CD14-positive monocyte (primary cell): ENCODE data around the gene IFNG. TPM values are rescaled to one million over a fixed set of nuclear protein-coding genes. Genes with fewer than 3 reads are reported as not detected.
"Not testable (repeated sequence)": the region's sequence is repeated elsewhere in the genome, so short reads cannot be mapped to it uniquely, and the experiment has no call there.

Experiments
- DNase-seq, 3 donors: peaks; one replicate each; pipeline ENCODE4 v3.0.0-alpha.2; 2011 to 2022
- H2AFZ ChIP-seq: 2 replicates; pipeline ENCODE4 v1.6.0; 2012; ENCODE audit warnings: mild to moderate bottlenecking, low read depth, low read length, inconsistent platforms; ENCODE audit not compliant: insufficient read depth, poor library complexity, severe bottlenecking
- H3K27ac ChIP-seq, 2 donors: 1 replicate in 1 of 2; 2 replicates in 1 of 2; pipeline ENCODE4 v1.5.1; 2012 to 2013; ENCODE audit warnings: low read length in 2 of 2, control low read depth in 1 of 2, inconsistent platforms in 1 of 2, low read depth in 1 of 2, mild to moderate bottlenecking in 1 of 2
- H3K27me3 ChIP-seq, 2 donors: one replicate each; pipeline versions ENCODE4 v1.6.0 to v1.6.1; 2011 to 2013; ENCODE audit warnings: low read length in 2 of 2; ENCODE audit not compliant: control insufficient read depth in 2 of 2, insufficient read depth in 2 of 2
- H3K36me3 ChIP-seq, 2 donors: replicated peaks in 1 of 2; 1 replicate in 1 of 2; 2 replicates in 1 of 2; pipeline versions ENCODE4 v1.5.1 to v1.6.1; 2012 to 2013; ENCODE audit warnings: low read length in 2 of 2, control low read depth in 1 of 2, inconsistent platforms in 1 of 2, mild to moderate bottlenecking in 1 of 2; ENCODE audit not compliant: insufficient read depth in 2 of 2, control insufficient read depth in 1 of 2
- H3K4me1 ChIP-seq, 2 donors: 1 replicate in 1 of 2; 2 replicates in 1 of 2; pipeline versions ENCODE4 v1.5.1 to v1.6.1; 2012 to 2013; ENCODE audit warnings: low read length in 2 of 2, control low read depth in 1 of 2, inconsistent platforms in 1 of 2, mild to moderate bottlenecking in 1 of 2, moderate library complexity in 1 of 2; ENCODE audit not compliant: insufficient read depth in 2 of 2, control insufficient read depth in 1 of 2
- H3K4me2 ChIP-seq: replicated peaks from 2 replicates; pipeline ENCODE3; 2012; ENCODE audit warnings: low read length, moderate library complexity, mild to moderate bottlenecking; ENCODE audit not compliant: poor library complexity, severe bottlenecking; ENCODE audit errors: extremely low read depth
- H3K4me3 ChIP-seq, 3 experiments: fragments of 200-600 bp in 1 of 3; sonication (generic) in 1 of 3; replicated peaks in 1 of 3; 1 replicate in 2 of 3; 2 replicates in 1 of 3; pipeline ENCODE4 v1.5.1; 2011 to 2013; ENCODE audit warnings: low read length in 3 of 3, mild to moderate bottlenecking in 3 of 3, control low read depth in 2 of 3, low read depth in 2 of 3, inconsistent platforms in 1 of 3, moderate library complexity in 1 of 3
- H3K79me2 ChIP-seq: 2 replicates; pipeline ENCODE4 v1.6.0; 2012; ENCODE audit warnings: mild to moderate bottlenecking, control low read depth, inconsistent platforms, low read length, moderate library complexity; ENCODE audit not compliant: insufficient read depth
- H3K9ac ChIP-seq: 2 replicates; pipeline ENCODE4 v1.6.0; 2017; ENCODE audit warnings: low read length, mild to moderate bottlenecking; ENCODE audit not compliant: insufficient read depth, poor library complexity, severe bottlenecking
- H3K9me3 ChIP-seq, 2 donors: replicated peaks in 1 of 2; 1 replicate in 1 of 2; 2 replicates in 1 of 2; pipeline versions ENCODE4 v1.5.1 to v1.6.1; 2012 to 2013; ENCODE audit warnings: low read length in 2 of 2, control low read depth in 1 of 2; ENCODE audit not compliant: control insufficient read depth in 1 of 2, insufficient read depth in 1 of 2
- H4K20me1 ChIP-seq: 2 replicates; pipeline ENCODE4 v1.6.0; 2012; ENCODE audit warnings: mild to moderate bottlenecking, low read length, control low read depth, moderate library complexity; ENCODE audit not compliant: insufficient read depth
- H3K27ac Mint-ChIP-seq, 7 donors: one replicate each; pipeline ENCODE4 v1.8.0; 2020; ENCODE audit warnings: mild to moderate bottlenecking in 7 of 7, mixed read lengths in 7 of 7, moderate library complexity in 6 of 7, inconsistent platforms in 2 of 7
- H3K27me3 Mint-ChIP-seq, 3 donors: one replicate each; pipeline ENCODE4 v1.8.0; 2021 to 2022; ENCODE audit warnings: low read depth in 3 of 3, mild to moderate bottlenecking in 3 of 3, mixed read lengths in 3 of 3, moderate library complexity in 3 of 3, inconsistent platforms in 1 of 3
- H3K36me3 Mint-ChIP-seq, 2 donors: one replicate each; pipeline ENCODE4 v1.8.0; 2020; ENCODE audit warnings: mixed read lengths in 2 of 2, inconsistent platforms in 1 of 2, mild to moderate bottlenecking in 1 of 2
- H3K4me1 Mint-ChIP-seq: one replicate; pipeline ENCODE4 v1.8.0; 2020; ENCODE audit warnings: mild to moderate bottlenecking, mixed read lengths
- H3K4me3 Mint-ChIP-seq, 2 donors: one replicate each; pipeline ENCODE4 v1.8.0; 2020; ENCODE audit warnings: mild to moderate bottlenecking in 2 of 2, mixed read lengths in 2 of 2, moderate library complexity in 1 of 2
- H3K9me3 Mint-ChIP-seq, 7 donors: one replicate each; pipeline ENCODE4 v1.8.0; 2020 to 2022; ENCODE audit warnings: mixed read lengths in 7 of 7, mild to moderate bottlenecking in 6 of 7, moderate library complexity in 6 of 7, inconsistent platforms in 2 of 7
- WGBS: methylation state at CpG from one replicate; pipeline ENCODE4 v1.1.5; 2013; ENCODE audit warnings: missing lambda C conversion rate; ENCODE audit not compliant: insufficient coverage; 5-methylcytosine and 5-hydroxymethylcytosine counted together
- intact Hi-C, 2 donors: fragments of 100-400 bp; cut with micrococcal nuclease; formaldehyde crosslinking; loops; one replicate each; pipeline versions ENCODE4 v1.15.0 to v1.15.1; 2023
- polyA minus RNA-seq: library from RNA; depleted of rRNA, polyadenylated mRNA; stranded (reverse); fragments of >200 nt; gene quantifications from 2 replicates; pipeline ENCODE4 v1.2.3, GENCODE V29; 2012
- polyA plus RNA-seq, 3 donors: library from polyadenylated mRNA; depleted of rRNA in 1 of 3; unstranded in 2 of 3; stranded (reverse) in 1 of 3; fragments of 300-500 nt in 2 of 3; fragments of >200 nt in 1 of 3; fragmentation: Illumina TruSeq in 2 of 3; gene quantifications; 1 replicate in 2 of 3; 2 replicates in 1 of 3; pipeline ENCODE4 v1.2.3, GENCODE V29; 2012 to 2021
- total RNA-seq, 12 experiments: library from RNA in 1 of 12; stranded (reverse) in 1 of 12; fragments of 120-200 nt in 1 of 12; gene quantifications; one replicate each; pipeline ENCODE4 v1.2.4 and lab custom pipeline; 2013 to 2026; ENCODE audit warnings: mixed read lengths in 6 of 12, inconsistent platforms in 1 of 12
- TF ChIP-seq, protein P1 (sequence below): fragments of 200-600 bp; IDR thresholded peaks from one replicate; pipeline ENCODE4 v1.8.0; 2022; ENCODE audit warnings: antibody characterized with exemption, mild to moderate bottlenecking

Gene IFNG
- total RNA-seq (2013), result not detected
- polyA plus RNA-seq (not detected), polyA minus RNA-seq (not detected in 2 replicates), total RNA-seq (lab: John Stamatoyannopoulos, UW) (0 to 0.90 (median 0) reads per million in 11 experiments)

DNA sequence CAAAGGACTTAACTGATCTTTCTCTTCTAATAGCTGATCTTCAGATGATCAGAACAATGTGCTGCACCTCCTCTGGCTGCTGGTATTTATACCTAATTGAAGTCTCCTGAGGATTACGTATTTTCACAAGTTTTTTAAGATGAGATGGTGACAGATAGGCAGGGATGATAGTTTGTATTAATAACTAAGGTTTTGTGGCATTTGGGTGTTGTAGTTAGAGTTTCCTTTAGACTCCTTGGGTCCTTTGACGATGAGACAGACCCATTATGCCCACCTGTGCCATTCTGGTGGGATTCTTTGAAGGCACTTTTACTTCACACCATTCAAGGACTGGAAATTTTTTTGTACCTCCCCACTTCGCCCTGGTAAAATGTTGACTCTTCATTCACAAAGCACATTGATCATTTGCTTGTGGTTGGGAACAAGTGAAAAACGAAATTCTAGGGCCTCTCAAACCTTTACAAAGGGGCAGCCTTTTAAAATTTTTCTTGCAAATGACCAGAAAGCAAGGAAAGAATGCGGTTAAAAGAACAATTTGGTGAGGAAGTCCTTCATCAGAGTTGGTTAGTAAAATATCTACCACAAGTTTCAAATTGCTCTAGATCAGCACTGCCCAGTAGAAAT is at the start of gene IFNG:
Gene IFNG, minus strand, starts transcription at position 60 of the 624 bp plus-strand sequence. CDS start 125 bp downstream, outside the sequence.
- TF ChIP-seq, protein P1, sequence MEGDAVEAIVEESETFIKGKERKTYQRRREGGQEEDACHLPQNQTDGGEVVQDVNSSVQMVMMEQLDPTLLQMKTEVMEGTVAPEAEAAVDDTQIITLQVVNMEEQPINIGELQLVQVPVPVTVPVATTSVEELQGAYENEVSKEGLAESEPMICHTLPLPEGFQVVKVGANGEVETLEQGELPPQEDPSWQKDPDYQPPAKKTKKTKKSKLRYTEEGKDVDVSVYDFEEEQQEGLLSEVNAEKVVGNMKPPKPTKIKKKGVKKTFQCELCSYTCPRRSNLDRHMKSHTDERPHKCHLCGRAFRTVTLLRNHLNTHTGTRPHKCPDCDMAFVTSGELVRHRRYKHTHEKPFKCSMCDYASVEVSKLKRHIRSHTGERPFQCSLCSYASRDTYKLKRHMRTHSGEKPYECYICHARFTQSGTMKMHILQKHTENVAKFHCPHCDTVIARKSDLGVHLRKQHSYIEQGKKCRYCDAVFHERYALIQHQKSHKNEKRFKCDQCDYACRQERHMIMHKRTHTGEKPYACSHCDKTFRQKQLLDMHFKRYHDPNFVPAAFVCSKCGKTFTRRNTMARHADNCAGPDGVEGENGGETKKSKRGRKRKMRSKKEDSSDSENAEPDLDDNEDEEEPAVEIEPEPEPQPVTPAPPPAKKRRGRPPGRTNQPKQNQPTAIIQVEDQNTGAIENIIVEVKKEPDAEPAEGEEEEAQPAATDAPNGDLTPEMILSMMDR, result no peak
- no peak for DNase-seq
- 86% methylated on average over 1 of the region's 5 CpGs for WGBS
- no peaks in the 10 kb centered on the region for H3K9me3 ChIP-seq
- H3K27ac ChIP-seq, result no peak within 1 kb of the TSS
- intact Hi-C loops, result no loop called here
- no peaks in the 10 kb centered on the region for H3K27me3 ChIP-seq
- no peak within 1 kb of the TSS for H3K9ac ChIP-seq
- Mint-ChIP-seq H3K27me3 (peaks cover 0 to 2% (median 2%) of the 10 kb centered on the region in 3 donors), H3K4me3 (peak within 1 kb of the TSS in 1 of 2 donors; percentile 1), H3K36me3 (no peaks in the 10 kb centered on the region), H3K27ac (no peak within 1 kb of the TSS), H3K9me3 (no peaks in the 10 kb centered on the region), H3K4me1 (no peaks in the 10 kb centered on the region)
- no peaks in the 10 kb centered on the region for H3K79me2 ChIP-seq
- H3K4me3 ChIP-seq, result no peak within 1 kb of the TSS
- no peak within 1 kb of the TSS for H2AFZ ChIP-seq
- no peaks in the 10 kb centered on the region for H3K36me3 ChIP-seq
- no peak within 1 kb of the TSS for H3K4me2 ChIP-seq
- H4K20me1 ChIP-seq, result no peaks in the 10 kb centered on the region
- H3K4me1 ChIP-seq, result no peaks in the 10 kb centered on the region

DNA sequence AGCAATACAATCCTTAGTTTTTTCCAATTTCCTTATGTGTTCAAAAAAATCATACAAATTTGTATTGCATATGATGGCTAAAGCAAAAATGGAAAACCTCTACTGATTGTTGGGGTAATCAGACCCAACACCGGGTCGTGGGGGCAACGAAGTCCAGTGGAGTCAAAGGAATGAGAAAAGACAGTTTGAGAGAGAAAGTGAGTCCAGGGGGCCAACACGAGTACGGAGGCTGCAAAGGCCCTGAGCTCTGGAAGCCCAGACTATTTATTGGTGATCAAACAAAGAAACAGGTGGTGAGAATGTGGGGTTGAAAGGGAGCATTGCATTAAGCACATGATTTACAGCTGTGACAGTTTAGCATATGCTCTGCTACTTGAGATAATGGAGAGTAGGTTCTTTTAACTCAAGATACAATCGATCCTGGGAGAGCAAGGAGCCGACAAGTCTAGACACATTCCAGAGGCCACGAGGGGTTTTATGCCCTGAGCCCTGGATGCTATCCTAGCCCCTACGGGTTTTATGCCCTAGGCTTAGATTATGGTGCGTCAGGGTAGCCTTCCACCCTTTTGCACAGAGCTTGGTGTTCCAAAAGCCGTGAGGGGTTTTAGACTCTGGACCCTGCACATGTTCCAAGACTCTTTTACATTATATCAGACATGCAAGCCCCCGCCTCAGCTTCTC is 49.6 kb upstream of the IFNG start:
- H3K27me3 ChIP-seq, H3K27ac ChIP-seq, H3K79me2 ChIP-seq, H3K9me3 ChIP-seq, H4K20me1 ChIP-seq, intact Hi-C loops, H3K9ac ChIP-seq, H3K4me1 ChIP-seq, H3K4me3 ChIP-seq, H3K4me3 Mint-ChIP-seq, H2AFZ ChIP-seq, H3K36me3 Mint-ChIP-seq, DNase-seq, H3K4me2 ChIP-seq, H3K9me3 Mint-ChIP-seq, H3K27ac Mint-ChIP-seq, H3K36me3 ChIP-seq, H3K4me1 Mint-ChIP-seq: not testable (repeated sequence)
- 85% methylated on average over 8 of the region's 12 CpGs for WGBS
- H3K27me3 Mint-ChIP-seq, result peaks cover 2 to 17% (median 10%) of the 10 kb centered on the region in 3 donors
